ENCODE data around the gene INSM1.
"Not testable (repeated sequence)": the region's sequence is repeated elsewhere in the genome, so short reads cannot be mapped to it uniquely, and the experiment has no call there.

Gene INSM1

GRCh38 chr20:20341371-20341770 lies 26.5 kb upstream of the INSM1 start:
- no peak for DNase-seq (ENCODE audit: low read depth)
- H3K4me3 ChIP-seq (ENCODE audit: control insufficient read depth, low read depth, low read length): no peak overlapping the region
- no peak for TF ChIP-seq CTCF (IDR thresholded peaks at IDR 0.05; ENCODE audit: control insufficient read depth, insufficient read depth, low read depth, low read length, missing control alignments)

GRCh38 chr20:20342066-20342465 lies 25.8 kb upstream of the INSM1 start:
- TF ChIP-seq CTCF (IDR thresholded peaks at IDR 0.05; ENCODE audit: control insufficient read depth, insufficient read depth, low read depth, low read length, missing control alignments): no peak
- no peak overlapping the region for H3K4me3 ChIP-seq (ENCODE audit: control insufficient read depth, low read depth, low read length)
- no peak for DNase-seq (ENCODE audit: low read depth)

GRCh38 chr20:20343932-20344331 lies 24.0 kb upstream of the INSM1 start:
- no peak for TF ChIP-seq CTCF (IDR thresholded peaks at IDR 0.05; ENCODE audit: control insufficient read depth, insufficient read depth, low read depth, low read length, missing control alignments)
- no peak overlapping the region for H3K4me3 ChIP-seq (ENCODE audit: control insufficient read depth, low read depth, low read length)
- DNase-seq (ENCODE audit: low read depth): no peak

- DNase-seq (ENCODE audit: low read depth): no peak
- H3K4me3 ChIP-seq (ENCODE audit: control insufficient read depth, low read depth, low read length): no peak overlapping the region
- TF ChIP-seq CTCF (IDR thresholded peaks at IDR 0.05; ENCODE audit: control insufficient read depth, insufficient read depth, low read depth, low read length, missing control alignments): no peak
Observed at GRCh38 chr20:20344476-20344875, 23.4 kb upstream of the INSM1 start.

- H3K4me3 ChIP-seq (ENCODE audit: control insufficient read depth, low read depth, low read length): no peak overlapping the region
- DNase-seq (ENCODE audit: low read depth): no peak
- TF ChIP-seq CTCF (IDR thresholded peaks at IDR 0.05; ENCODE audit: control insufficient read depth, insufficient read depth, low read depth, low read length, missing control alignments): no peak
Observed at GRCh38 chr20:20353576-20353975, 14.3 kb upstream of the INSM1 start.

GRCh38 chr20:20355503-20355902 lies 12.4 kb upstream of the INSM1 start:
- H3K4me3 ChIP-seq (ENCODE audit: control insufficient read depth, low read depth, low read length); DNase-seq (ENCODE audit: low read depth): not testable (repeated sequence)

- H3K4me3 ChIP-seq (ENCODE audit: control insufficient read depth, low read depth, low read length): no peak overlapping the region
- DNase-seq (ENCODE audit: low read depth): no peak
- no peak for TF ChIP-seq CTCF (IDR thresholded peaks at IDR 0.05; ENCODE audit: control insufficient read depth, insufficient read depth, low read depth, low read length, missing control alignments)
Observed at GRCh38 chr20:20358801-20359200, 9.1 kb upstream of the INSM1 start.

Data from AG09309 (cell line).